ENCODE measurements around the gene EZH2. TPM values are rescaled to one million over a fixed set of nuclear protein-coding genes. Genes with fewer than 3 reads are reported as not detected.

EZH2 gene
- total RNA-seq, 2 experiments from 2014 or later: 102 to 103 TPM

DNA sequence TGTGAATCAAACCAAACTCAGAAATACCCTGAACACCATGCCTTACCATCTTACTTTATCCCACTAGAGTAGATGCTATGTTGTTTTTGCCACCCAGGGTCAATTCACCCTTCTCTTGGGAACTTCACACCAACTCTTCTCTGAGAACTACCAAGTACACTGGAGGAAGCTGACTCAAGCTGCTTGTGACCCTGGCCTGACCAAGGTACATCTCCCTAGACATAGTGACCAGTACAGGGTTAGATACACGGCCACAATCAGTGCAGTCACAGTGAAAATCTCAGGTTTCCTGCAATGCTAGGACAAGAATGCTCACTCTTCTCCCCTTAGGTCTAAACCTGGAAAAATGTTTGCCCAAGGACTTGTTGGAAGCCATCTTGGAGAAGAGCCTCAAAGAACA, 31.8 kb downstream of the EZH2 start:
- no peaks in the 10 kb centered on the region for H3K27me3 Mint-ChIP-seq
- H3K4me3 Mint-ChIP-seq: no peak overlapping the region
- H3K36me3 Mint-ChIP-seq: no peaks in the 10 kb centered on the region
- CTCF ChIA-PET: no interaction called here
- POLR2A ChIA-PET: interaction anchor here (0.5 kb wide), 1 partner anchor 272 kb away, joined by 3 read pairs; no protein-coding TSS in a partner anchor
- H3K27ac Mint-ChIP-seq: no peak overlapping the region
- no peaks in the 10 kb centered on the region for H3K9me3 Mint-ChIP-seq
- DNase-seq: no peak
- intact Hi-C loops (cut with micrococcal nuclease): loop anchor here (10.0 kb wide), 1 partner anchor 267 kb away; no protein-coding TSS in a partner anchor
- H3K4me1 Mint-ChIP-seq (ENCODE audit: low read depth): peaks cover 42% of the 10 kb centered on the region

DNA sequence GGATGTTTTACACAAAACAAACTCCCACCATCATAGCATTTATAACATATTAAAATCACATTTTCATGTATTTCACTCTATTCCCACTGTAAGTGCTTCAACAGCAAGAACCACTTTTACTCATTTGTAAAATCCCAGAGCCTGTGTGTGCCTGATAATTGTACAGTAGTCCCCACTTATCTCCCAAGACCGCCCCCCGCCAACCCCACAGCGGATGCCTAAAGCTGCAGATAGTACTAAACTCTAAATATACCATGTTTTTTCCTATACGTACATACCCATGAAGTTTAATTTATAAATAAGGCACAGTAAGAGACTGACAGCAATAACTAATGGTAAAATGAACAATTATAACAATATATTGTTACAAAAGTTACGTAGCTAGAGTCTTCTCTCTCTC, 33.5 kb downstream of the EZH2 start:
- Mint-ChIP-seq H3K27ac (no peak overlapping the region), H3K36me3 (peaks cover 7% of the 10 kb centered on the region), H3K4me3 (no peak overlapping the region), H3K9me3 (no peaks in the 10 kb centered on the region), H3K27me3 (no peaks in the 10 kb centered on the region), H3K4me1 (ENCODE audit: low read depth) (peaks cover 39% of the 10 kb centered on the region)
- POLR2A ChIA-PET: no interaction called here
- no peak for DNase-seq
- CTCF ChIA-PET: interaction anchor here (1.0 kb wide), 1 partner anchor 18 kb away, joined by 3 read pairs; no protein-coding TSS in a partner anchor
- intact Hi-C loops (cut with micrococcal nuclease): loop anchor here (10.0 kb wide), 1 partner anchor 266 kb away; no protein-coding TSS in a partner anchor

DNA sequence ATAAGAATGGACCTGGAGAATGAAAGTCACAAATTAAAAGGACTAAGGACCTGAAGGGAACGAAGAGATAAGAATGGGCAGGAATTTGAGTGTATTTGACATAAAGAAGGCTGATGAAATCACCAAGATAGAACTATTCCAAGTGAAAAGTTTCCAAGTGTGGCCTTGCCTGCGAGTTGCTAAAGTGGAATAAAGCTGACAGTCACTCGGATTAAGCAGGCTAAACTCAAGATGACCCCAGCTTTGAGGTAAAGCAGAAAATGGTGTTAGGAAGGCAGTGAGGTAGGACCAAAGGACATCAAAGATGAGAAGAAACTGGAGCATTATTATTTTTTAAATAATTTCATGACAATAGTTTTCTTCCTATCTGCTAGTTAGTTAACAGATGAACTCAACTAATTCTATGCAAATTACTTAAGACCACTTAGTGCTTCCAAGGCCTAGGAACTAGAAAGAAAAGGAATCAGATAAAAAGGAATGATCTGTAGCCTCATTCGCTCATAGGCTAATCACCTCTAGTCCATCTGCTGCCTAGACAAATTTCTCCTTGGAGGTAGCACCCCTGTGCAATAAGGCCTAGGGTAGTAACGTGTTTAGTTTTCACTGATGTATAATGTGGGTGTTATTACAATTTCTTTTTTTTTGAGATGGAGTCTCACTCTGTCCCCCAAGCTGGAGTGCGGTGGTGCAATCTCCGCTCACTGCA, 34.5 kb downstream of the EZH2 start:
- H3K4me3 Mint-ChIP-seq: no peak overlapping the region
- H3K9me3 Mint-ChIP-seq: no peaks in the 10 kb centered on the region
- DNase-seq: no peak
- ChIA-PET POLR2A (no interaction called here), CTCF (no interaction called here)
- H3K4me1 Mint-ChIP-seq (ENCODE audit: low read depth): peaks cover 36% of the 10 kb centered on the region
- H3K27ac Mint-ChIP-seq: no peak overlapping the region
- intact Hi-C loops (cut with micrococcal nuclease): loop anchor here (10.0 kb wide), 1 partner anchor 265 kb away; no protein-coding TSS in a partner anchor
- H3K27me3 Mint-ChIP-seq: no peaks in the 10 kb centered on the region
- peaks cover 9% of the 10 kb centered on the region for H3K36me3 Mint-ChIP-seq

DNA sequence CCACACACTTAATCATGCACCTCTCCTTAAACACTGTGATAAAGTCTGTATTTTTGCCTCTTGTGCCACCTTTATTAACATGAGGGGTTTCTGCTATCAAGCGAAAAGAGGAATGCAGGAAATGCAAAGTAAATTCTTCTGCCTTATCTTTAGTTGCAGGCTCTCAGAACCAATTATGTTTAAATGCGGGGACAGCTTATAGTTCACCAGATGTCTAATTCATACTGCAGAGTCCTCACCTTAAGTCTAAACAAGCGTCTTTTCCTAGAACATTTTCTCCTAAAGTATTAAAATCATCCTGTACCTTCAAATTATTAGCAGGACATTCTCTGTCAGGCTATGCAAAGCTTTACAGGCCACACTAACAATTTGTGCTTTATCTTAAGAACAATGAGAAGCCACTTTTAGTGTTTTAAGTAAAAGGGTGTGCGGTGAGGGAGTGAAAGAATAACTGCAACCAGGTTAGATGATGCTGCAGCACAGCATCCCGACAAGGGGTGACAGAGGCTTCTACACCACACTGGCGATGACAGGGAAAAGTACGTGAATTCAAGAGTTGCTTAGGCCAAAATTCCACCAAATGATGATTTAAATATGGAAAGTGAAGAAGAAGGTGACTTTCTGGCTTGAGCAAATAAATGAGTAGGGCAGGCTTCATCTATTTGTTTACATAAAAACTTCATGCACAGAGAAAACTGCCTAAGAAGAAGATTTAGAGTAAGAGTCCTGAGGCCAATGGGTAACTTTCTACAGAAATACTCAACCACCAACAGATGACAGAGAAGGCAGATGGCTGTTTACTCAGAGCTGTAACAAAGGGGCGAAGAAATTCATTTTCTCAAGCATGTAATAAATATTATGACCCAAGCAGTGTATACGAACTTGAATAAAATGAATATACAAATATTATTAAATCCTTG, 36.0 kb downstream of the EZH2 start:
- Mint-ChIP-seq H3K27me3 (no peaks in the 10 kb centered on the region), H3K4me1 (ENCODE audit: low read depth) (peaks cover 36% of the 10 kb centered on the region), H3K27ac (no peak overlapping the region), H3K4me3 (no peak overlapping the region), H3K36me3 (peaks cover 9% of the 10 kb centered on the region), H3K9me3 (no peaks in the 10 kb centered on the region)
- POLR2A ChIA-PET: interaction anchor here (1.0 kb wide), 1 partner anchor 35 kb away, joined by 3 read pairs; no protein-coding TSS in a partner anchor
- DNase-seq: no peak
- intact Hi-C loops (cut with micrococcal nuclease): no loop called here
- CTCF ChIA-PET: no interaction called here

DNA sequence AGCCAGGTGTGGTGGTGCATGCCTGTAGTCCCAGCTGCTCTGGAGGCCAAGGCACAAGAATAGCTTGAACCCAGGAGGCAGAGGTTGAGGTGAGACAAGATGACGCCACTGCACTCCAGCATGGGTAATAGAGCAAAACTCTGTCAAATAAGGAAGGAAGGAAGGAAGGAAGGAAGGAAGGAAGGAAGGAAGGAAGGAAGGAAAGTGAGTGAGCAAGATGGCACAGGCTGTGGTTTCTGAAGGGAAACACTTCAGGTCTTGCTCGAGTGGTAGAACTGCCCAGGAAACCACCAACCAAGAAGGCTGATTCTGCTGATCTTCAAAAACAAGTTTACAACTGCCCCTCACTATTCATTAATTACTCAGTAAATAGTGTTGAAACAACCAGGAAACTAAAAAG, 45.2 kb downstream of the EZH2 start:
- intact Hi-C loops (cut with micrococcal nuclease): no loop called here
- H3K4me3 Mint-ChIP-seq: no peak overlapping the region
- H3K27me3 Mint-ChIP-seq: no peaks in the 10 kb centered on the region
- no peaks in the 10 kb centered on the region for H3K9me3 Mint-ChIP-seq
- ChIA-PET POLR2A (interaction anchor here (0.7 kb wide), 1 partner anchor 76 kb away, joined by 3 read pairs; no protein-coding TSS in a partner anchor), CTCF (no interaction called here)
- peaks cover 26% of the 10 kb centered on the region for H3K4me1 Mint-ChIP-seq (ENCODE audit: low read depth)
- no peak overlapping the region for H3K27ac Mint-ChIP-seq
- peaks cover 48% of the 10 kb centered on the region for H3K36me3 Mint-ChIP-seq
- no peak for DNase-seq

DNA sequence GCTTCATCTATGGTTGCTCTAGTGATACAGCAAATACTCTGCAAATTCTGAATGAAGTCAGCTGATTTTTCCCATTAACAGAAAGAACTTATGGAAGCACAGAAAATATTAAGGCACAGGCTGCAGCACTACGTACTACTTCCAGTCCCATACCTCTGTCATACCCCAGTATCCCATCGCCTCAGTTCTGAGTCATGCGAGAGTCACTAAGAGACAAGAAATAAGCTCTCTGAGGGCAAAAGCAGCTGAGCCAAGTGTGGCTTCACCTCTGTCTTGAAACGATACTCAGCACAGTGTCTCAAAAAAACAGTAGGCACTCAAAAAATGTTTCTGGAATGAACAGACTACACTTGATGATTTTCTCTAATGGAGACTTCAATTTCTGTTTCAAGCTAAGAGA, 48.2 kb downstream of the EZH2 start:
- CTCF ChIA-PET: interaction anchor here (0.9 to 2.2 kb wide), 3 partner anchors 19 to 106 kb away, joined by 3 to 8 read pairs (median 5); no protein-coding TSS in a partner anchor
- H3K27ac Mint-ChIP-seq: no peak overlapping the region
- POLR2A ChIA-PET: no interaction called here
- H3K4me1 Mint-ChIP-seq (ENCODE audit: low read depth): peaks cover 23% of the 10 kb centered on the region
- peaks cover 65% of the 10 kb centered on the region for H3K36me3 Mint-ChIP-seq
- no peaks in the 10 kb centered on the region for H3K27me3 Mint-ChIP-seq
- no peak for DNase-seq
- intact Hi-C loops (cut with micrococcal nuclease): no loop called here
- H3K9me3 Mint-ChIP-seq: no peaks in the 10 kb centered on the region
- no peak overlapping the region for H3K4me3 Mint-ChIP-seq

DNA sequence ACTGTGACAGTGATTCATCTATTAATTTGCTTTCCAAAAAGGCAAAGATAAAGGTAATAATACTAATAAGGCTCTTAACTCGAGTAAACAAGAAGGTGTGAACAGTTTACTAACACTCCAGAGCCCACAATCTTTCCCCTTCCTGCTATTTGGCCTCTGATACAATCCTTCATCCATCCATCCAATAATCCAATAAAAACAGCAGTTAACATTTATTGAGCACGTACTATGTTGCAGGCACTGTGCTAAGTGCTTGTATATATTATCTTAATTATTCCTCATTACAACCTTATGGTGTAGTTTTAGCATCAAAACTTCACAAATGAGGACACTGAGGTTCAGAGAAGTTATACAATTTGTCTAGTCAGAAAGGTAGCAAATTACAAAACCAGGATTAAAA, 49.5 kb downstream of the EZH2 start:
- DNase-seq: no peak
- ChIA-PET POLR2A (no interaction called here), CTCF (no interaction called here)
- intact Hi-C loops (cut with micrococcal nuclease): no loop called here
- Mint-ChIP-seq H3K9me3 (no peaks in the 10 kb centered on the region), H3K4me1 (ENCODE audit: low read depth) (peaks cover 13% of the 10 kb centered on the region), H3K27ac (no peak overlapping the region), H3K4me3 (no peak overlapping the region), H3K27me3 (no peaks in the 10 kb centered on the region), H3K36me3 (peaks cover 66% of the 10 kb centered on the region)

DNA sequence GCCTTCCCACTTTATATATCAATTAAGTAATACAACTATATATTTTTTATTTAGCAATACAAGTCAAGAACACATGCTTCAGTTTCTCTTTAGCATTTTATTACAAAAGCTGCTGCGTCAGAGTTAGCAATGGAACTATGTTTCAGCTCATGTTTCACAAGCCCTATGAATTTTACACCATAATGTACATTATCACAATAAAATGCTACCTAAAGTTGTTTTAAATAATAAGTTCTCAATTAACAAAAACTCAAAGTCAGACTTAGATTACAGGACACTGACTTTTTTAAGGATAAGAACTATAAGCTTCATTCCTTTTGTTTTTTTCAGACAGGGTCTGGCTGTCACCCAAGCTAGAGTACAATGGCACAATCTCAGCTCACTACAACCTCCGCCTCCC, 52.3 kb downstream of the EZH2 start:
- no peaks in the 10 kb centered on the region for H3K27me3 Mint-ChIP-seq
- DNase-seq: no peak
- CTCF ChIA-PET: interaction anchor here (0.6 to 1.5 kb wide), 2 partner anchors 19 to 256 kb away, joined by 3 read pairs; no protein-coding TSS in a partner anchor
- intact Hi-C loops (cut with micrococcal nuclease): no loop called here
- H3K27ac Mint-ChIP-seq: no peak overlapping the region
- no peaks in the 10 kb centered on the region for H3K9me3 Mint-ChIP-seq
- H3K4me1 Mint-ChIP-seq (ENCODE audit: low read depth): no peaks in the 10 kb centered on the region
- H3K36me3 Mint-ChIP-seq: peaks cover 64% of the 10 kb centered on the region
- no peak overlapping the region for H3K4me3 Mint-ChIP-seq
- POLR2A ChIA-PET: interaction anchor here (0.5 kb wide), 1 partner anchor 9 kb away, joined by 3 read pairs; no protein-coding TSS in a partner anchor

DNA sequence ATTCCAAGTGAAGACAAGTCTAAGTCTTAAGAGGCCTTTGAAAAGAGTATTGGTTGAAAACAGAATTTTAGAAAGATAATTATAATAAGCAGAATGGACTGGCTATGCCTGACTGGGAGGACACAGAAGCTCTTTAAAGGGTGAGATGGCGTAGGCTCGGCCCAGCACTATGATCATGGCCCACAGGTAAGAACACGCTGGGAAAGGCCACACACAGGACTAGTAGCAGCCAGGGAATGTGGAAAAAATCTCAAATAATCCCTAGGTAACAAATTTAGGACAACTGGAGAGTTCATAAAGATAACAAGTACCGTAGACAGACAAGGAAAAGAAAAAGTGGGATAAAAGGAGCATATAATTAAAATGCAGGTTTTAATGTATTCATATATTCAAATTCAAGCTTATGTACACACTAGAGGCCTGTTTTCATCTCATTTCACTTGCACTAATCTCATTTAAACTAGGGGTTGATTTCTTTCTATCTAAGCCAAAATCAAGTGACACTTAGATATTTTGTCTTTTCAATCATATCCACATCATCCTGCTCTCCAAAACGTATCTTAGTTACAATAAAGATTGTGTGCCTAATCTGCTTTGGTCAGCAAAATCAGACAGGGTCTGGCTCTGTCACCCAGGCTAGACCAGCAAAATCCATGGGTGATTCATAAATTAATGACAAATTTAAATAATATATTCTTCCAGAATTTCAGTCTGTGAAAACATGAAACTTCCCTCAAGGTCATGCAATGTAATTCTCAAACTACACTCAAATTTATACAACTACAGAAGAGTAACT, 53.0 kb downstream of the EZH2 start:
- peaks cover 61% of the 10 kb centered on the region for H3K36me3 Mint-ChIP-seq
- intact Hi-C loops (cut with micrococcal nuclease): no loop called here

DNA sequence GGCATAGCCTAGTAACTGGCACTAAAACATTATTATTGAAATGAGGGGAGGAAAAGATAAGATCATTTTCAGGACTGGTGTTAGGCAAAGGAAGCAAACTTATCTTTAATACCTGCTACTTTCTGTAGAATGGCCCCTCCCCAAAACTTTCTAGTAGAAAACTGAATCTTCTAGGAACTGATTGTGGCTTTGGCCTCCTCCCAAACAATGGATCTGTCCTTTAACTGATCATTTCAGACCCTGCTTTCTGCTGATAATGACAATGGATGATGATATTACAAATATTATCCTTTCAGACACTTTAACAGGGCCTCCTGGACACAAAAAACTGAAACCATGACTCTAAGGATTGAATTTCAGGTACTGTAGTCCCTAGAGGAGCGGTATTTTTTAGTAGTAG, 55.1 kb downstream of the EZH2 start:
- H3K4me3 Mint-ChIP-seq: no peak overlapping the region
- H3K9me3 Mint-ChIP-seq: no peaks in the 10 kb centered on the region
- H3K36me3 Mint-ChIP-seq: peaks cover 63% of the 10 kb centered on the region
- DNase-seq: no peak
- intact Hi-C loops (cut with micrococcal nuclease): no loop called here
- no peaks in the 10 kb centered on the region for H3K27me3 Mint-ChIP-seq
- POLR2A ChIA-PET: no interaction called here
- no peak overlapping the region for H3K27ac Mint-ChIP-seq
- CTCF ChIA-PET: no interaction called here
- no peaks in the 10 kb centered on the region for H3K4me1 Mint-ChIP-seq (ENCODE audit: low read depth)

More for the DNA sequence above, 53.0 kb downstream of the EZH2 start:
- H3K4me1 Mint-ChIP-seq (ENCODE audit: low read depth): no peaks in the 10 kb centered on the region
- ChIA-PET POLR2A (no interaction called here), CTCF (interaction anchor here (0.6 kb wide), 1 partner anchor 255 kb away, joined by 3 read pairs; no protein-coding TSS in a partner anchor)
- H3K4me3 Mint-ChIP-seq: no peak overlapping the region
- H3K9me3 Mint-ChIP-seq: no peaks in the 10 kb centered on the region
- no peak overlapping the region for H3K27ac Mint-ChIP-seq
- DNase-seq: no peak
- no peaks in the 10 kb centered on the region for H3K27me3 Mint-ChIP-seq

DNA sequence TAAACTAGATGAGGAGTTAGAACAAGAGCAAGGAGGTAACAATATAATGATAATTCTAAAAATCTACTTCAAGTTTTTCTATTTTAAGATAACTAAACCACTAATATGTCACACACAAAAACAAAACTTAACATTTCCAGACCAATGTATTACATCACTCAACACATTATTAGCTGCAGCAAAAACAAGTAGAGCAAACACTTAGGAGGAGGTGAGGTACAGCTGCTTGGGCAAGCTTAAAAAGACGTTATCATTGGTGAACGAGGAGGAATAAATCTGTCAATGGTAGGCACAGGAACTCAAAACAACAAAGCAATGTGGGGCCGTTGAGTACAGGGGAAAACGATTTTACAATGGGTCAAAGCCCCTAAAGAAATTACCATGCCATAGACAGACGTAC, 58.8 kb downstream of the EZH2 start:
- no peaks in the 10 kb centered on the region for H3K27me3 Mint-ChIP-seq
- H3K4me1 Mint-ChIP-seq (ENCODE audit: low read depth): no peaks in the 10 kb centered on the region
- peaks cover 61% of the 10 kb centered on the region for H3K36me3 Mint-ChIP-seq
- CTCF ChIA-PET: no interaction called here
- DNase-seq: no peak
- no peaks in the 10 kb centered on the region for H3K9me3 Mint-ChIP-seq
- H3K27ac Mint-ChIP-seq: no peak overlapping the region
- POLR2A ChIA-PET: no interaction called here
- H3K4me3 Mint-ChIP-seq: no peak overlapping the region
- intact Hi-C loops (cut with micrococcal nuclease): no loop called here

DNA sequence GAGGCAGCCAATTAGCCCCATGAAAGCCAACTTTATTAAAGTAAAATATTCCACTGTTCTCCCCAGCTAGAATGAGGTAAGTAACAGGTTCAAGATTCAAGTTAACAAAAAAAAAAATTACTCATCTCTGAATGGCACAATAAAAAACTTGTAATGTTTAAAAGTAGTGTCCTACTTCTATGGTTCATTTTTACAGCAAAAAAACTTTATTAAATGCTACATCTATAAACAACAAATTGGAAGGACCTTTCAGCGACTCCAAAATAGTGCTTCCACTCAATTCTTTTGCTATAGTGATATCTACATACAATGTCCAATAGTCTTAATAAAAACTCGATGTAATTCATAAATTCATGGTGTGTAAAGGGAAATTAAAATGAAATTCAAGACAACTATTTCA, 59.2 kb downstream of the EZH2 start:
- POLR2A ChIA-PET: no interaction called here
- Mint-ChIP-seq H3K27ac (no peak overlapping the region), H3K4me3 (no peak overlapping the region), H3K4me1 (ENCODE audit: low read depth) (no peaks in the 10 kb centered on the region), H3K9me3 (no peaks in the 10 kb centered on the region), H3K27me3 (no peaks in the 10 kb centered on the region), H3K36me3 (peaks cover 62% of the 10 kb centered on the region)
- DNase-seq: no peak
- CTCF ChIA-PET: no interaction called here
- intact Hi-C loops (cut with micrococcal nuclease): no loop called here
